Mammary epithelial cell (primary cell): ENCODE results near the gene CHTF8.

Source experiments
- CTCF ChIP-seq, 2 donors: IDR thresholded peaks in 1 of 2; conservative IDR thresholded peaks in 1 of 2; 2 replicates each; pipeline ENCODE4 v1.5.1; 2011 to 2012; ENCODE audit warnings: inconsistent platforms in 2 of 2, low read length in 2 of 2, mild to moderate bottlenecking in 2 of 2, control low read depth in 1 of 2, low read depth in 1 of 2; ENCODE audit not compliant: insufficient read depth in 1 of 2; ENCODE audit errors: extremely low read depth in 1 of 2
- EZH2 ChIP-seq: IDR thresholded peaks from 2 replicates; pipeline ENCODE4 v1.6.1; 2012; ENCODE audit warnings: low read length, inconsistent platforms, borderline replicate concordance

DNA sequence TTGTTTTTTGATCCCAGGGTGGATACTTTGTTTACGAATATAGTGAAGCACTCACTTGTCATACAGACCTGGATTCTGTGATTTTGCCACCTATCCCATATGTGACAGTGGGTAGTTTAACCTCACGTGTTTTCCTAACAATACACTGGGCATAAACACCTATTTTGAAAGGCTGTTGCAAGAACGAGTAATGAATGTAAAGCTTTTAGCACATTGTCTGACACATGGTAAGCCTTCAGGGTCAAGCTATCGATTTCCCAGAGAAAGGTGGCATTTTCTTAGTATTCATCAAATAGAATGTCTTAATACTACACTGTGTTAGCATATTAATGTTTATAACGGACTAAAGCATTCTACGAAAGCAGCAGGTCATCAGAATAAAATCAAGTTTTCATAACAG is 1.9 kb downstream of the CHTF8 start:
- TF ChIP-seq CTCF (conservative IDR thresholded peaks at IDR 0.05 in 1 of 2, IDR thresholded peaks at IDR 0.05 in 1 of 2; ENCODE audit: extremely low read depth in 1 of 2, insufficient read depth in 1 of 2, low read depth in 1 of 2, low read length in 2 of 2) (no peak), EZH2 (no peak)
